Brain pericyte (primary cell): ENCODE measurements around the gene IGSF22.

Experiments used
- DNase-seq: peaks from one replicate; pipeline ENCODE4 v3.0.0-alpha.2; 2012; ENCODE audit warnings: low read depth, low spot score

IGSF22 gene

DNA sequence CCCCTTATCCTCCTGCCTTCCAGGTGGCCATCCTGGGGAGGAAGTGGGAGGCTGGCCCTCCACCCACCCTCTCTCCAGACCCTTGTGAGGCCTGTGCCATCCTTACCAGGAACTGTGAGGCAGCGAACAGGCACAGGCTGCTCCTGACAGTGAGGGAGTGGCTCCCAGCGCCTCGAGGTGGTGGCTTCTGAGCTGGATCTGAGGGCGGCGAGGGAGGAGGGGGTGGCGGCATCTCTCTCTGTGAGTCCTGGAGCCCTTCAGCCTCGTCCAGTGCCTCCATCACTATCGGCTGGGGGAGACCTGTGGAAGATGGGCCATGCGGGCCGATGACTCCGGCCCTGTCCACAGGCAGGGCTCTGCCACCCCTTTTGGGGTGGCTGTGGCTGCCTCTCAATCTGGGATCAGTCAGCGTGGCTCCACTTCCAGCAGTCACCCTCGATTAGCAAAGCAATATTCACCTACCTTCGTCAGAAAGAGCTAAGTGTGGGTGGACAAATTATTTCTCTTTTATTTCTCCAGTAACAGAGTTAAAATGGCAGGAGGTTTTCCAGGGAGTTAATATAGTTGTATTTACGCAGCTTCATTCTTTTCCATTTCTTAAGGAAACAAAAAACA, 18.0 kb upstream of the IGSF22 start:
- no peak for DNase-seq

DNA sequence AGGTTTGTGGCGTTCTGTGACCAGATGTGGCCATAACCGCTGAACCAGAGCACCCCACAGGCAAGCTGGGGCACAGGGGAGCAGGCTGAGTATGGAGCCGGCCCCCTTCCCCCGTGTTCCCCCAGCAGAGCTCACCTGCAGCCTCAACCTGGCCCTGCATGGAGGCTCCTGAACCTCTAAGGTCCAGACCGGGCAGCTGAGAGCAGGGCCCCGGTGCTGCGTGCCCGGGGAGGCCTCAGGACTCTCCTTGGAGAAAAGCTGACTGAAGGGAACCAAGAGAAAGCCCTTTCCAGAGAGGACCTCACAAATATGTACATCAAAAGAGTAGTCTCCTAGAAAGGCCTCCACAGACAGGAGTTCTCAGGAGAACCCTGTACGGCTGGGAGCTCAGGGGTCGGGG, 17.4 kb upstream of the IGSF22 start:
- DNase-seq: no peak

DNA sequence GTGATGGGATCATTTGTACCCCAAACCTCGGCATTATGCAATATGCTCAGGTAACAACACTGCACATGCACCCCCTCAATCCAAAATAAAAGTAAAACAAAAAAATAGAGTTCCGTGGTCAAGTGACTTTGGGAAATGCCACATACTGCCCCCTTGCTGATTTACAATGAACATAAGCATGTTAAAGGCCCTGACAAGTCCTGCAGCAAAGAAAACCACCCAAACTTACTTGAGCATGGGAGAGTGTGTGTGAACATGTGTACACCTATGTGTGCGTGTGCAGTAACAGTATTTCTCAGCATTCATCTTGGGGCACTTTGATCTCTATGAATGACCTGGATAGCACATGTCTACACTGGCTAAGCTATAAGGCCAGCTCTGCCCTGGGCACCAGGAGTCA, 15.8 kb upstream of the IGSF22 start:
- no peak for DNase-seq

DNA sequence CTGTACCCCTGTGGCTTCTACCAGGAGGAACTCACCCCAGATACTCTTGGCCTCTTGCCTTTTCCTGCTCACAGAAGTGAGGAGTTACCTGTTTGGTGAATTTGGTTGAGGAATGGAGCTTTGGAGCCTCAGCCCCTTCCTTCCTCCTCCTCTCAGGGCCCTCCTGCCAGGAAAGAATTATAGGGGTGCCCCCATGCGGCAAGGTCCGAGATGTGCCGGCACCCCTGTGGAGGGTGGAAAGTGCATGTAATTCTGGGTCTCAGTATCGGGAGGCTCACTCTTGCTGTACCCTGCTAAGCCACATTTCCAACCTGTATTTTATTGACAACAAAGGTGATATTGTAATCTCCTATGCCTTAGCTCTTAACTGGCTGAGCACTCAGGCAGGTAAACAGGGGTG, 13.7 kb upstream of the IGSF22 start:
- no peak for DNase-seq

DNA sequence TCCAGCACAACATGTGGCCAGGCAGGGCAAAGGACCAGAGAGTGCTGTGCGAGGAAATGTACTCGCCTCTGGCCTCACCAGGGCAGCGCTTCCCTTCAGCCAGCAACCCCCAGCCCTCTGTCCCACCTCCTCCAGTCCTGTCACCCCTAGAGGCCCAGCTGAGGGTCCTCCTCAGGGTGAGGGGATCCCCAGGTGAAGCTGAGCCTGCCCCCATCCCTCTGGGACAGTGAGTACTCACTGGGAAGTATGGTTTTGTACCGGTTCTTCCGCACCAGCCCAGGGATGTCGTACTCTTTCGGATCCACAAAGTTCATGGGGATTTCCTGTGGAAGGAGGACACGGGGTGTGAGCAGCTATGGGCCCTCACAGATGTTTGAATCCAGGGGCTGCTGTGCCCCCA, 11.7 kb upstream of the IGSF22 start:
- no peak for DNase-seq

DNA sequence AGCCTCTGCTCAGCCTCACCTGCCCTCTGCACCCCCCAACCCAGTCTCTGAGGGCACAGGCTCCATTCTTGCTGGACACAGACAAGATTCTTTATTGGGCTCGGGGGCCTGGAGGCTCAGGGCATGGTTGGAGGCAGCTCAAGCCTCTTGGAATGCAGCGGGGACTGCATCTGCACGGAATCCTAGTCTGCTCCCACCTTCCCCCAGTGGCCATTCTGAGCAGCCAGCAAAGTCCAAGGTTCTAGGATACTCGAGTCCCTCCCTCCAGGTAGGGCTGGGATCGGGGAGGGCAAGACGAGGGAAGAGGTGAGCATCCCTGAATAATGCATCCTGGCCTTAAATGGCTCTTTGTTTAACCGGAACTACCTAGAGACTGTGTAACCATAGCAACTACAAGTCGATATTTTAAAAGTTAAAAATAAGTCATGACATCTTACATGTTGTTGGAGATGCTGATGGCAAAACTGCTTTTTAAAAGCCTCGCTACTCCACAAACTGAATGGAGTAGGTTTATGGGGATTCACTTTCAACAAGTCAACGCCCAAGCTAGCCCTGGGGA, 10.7 kb upstream of the IGSF22 start:
- no peak for DNase-seq

DNA sequence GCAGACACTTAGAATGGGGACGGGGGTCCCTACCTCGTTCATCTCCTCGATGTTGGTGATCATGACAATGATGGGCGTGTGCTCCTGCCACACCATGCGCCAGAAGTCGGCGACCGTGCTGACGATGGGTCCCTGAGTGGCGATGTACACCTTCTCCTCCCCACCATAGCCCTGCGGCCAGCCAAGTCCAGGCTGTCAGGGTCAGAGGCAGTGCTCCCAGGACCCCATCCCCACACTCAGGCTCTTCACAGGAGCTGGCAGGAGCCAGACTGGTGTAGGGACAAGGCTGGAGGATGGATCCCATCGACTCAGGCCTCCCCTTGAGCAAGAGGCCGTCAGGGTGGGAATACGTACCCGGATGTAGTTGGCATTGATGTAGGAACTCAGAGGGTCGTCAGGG, 7.2 kb upstream of the IGSF22 start:
- DNase-seq: no peak

DNA sequence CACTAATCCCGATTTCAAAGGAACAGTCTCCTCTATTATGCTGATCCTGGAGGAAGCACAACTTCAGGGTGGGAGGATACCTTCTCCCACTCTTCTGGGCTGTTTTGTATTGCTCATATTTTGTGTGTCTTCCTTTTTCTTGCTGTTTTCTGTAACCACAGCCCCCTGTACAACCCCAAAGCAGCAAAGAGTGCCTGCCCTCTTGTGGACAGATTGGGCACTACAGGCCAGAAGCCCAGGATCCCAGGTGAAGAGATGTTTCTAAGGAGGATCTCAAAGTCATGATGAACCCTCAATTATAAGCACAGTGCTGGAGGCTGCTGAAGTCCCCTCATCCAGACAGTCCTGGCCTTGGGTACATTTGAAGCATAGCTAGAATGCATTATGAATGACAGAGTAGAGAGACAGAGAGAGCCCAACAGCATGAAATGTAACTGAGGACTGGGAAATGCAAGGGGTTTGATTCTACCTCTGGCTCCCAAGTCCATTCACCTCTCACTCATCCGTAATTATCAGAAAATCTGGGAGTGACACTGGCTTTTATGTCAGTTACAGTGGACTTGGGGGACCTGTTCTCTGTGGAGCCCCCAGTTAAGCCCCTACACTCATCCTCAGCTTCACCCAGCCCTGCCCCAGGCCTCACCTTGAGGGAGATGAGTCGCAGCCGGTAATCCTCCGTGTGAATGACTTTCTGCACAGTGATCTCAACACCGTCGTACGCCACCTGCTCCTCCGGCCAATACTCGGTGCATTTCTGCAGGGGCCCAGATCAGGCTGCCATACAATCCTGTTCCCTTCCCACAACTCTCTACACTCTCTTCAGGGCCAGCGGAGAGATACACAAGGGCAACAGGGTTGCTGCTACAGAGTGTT, 6.2 kb upstream of the IGSF22 start:
- DNase-seq: no peak

DNA sequence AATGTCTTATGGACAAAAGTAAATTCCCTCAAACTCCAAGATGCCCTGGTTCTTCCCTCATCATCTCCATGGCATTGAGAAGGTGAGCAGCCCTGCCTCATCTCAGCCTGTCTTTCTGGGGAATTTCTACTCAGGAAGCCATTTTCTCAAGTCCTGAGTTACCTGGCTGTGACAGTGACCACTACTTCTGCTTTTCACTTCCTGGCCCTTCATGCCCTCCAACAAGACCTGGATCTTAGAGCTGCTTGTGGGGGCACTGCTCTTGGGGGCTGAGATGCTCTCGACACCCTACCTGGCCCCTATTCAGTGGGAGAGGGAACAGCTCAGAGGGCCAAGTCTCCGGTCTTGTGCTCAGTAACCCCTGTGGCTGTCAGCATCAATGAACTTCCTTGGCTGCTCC, 5.5 kb upstream of the IGSF22 start:
- no peak for DNase-seq

DNA sequence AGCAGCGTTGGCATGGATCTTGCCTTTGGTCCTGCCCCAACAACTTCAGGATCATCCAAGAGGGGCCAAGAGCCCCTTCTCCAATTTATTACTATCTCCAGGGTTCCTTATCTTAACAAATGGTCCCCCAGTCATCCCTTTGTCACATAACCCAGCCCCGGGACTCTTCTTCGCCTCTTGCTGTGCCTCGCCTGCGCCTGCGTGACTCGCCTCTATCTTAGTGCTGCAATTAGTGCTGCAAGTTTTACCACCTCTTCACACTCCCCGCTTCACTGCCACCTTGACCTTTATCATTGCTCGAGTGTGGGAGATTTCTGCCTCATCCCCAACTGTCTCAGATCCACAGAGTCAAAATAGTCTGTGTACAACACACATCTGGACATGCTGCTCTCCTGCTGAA, 4.0 kb upstream of the IGSF22 start:
- DNase-seq: no peak

DNA sequence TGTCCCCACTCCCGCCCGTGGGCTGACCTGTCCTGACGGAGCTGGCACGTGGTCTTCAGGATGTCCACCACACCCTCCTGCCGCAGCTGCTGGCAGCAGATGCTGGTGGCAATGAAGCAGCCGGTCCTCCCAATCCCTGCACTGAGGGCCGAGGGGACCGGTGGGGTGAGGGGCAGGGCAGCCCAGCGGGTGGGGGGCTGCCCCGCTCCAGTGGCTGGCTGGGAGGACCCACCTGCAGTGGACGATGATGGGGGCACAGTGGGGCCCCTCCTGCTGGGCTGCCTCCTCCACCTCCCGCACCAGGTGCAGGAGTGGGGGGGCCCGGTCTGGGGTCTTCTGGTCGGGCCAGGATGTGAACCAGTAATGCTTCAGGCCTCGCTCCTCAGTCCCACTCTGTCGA, 3.4 kb upstream of the IGSF22 start:
- no peak for DNase-seq

DNA sequence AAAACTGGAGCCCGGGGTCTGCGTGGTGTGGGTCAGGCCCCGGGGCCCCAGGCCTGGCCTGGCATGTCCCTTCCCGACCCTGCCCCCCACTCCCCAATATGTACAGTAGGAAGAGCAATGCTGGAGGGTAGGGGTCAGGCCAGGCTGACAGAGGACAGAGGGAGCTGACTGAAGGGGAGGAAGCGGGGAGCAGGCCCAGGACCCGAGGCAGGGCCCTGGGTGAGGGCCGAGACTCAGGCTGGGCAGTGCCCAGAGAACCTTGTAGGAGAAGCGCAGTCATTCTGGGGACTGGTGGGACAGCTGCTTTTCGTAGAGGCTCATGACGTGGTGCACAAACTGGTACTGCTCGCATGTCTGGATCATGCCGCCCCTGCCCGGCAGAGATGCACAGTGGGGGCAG, 2.7 kb upstream of the IGSF22 start:
- DNase-seq: no peak

DNA sequence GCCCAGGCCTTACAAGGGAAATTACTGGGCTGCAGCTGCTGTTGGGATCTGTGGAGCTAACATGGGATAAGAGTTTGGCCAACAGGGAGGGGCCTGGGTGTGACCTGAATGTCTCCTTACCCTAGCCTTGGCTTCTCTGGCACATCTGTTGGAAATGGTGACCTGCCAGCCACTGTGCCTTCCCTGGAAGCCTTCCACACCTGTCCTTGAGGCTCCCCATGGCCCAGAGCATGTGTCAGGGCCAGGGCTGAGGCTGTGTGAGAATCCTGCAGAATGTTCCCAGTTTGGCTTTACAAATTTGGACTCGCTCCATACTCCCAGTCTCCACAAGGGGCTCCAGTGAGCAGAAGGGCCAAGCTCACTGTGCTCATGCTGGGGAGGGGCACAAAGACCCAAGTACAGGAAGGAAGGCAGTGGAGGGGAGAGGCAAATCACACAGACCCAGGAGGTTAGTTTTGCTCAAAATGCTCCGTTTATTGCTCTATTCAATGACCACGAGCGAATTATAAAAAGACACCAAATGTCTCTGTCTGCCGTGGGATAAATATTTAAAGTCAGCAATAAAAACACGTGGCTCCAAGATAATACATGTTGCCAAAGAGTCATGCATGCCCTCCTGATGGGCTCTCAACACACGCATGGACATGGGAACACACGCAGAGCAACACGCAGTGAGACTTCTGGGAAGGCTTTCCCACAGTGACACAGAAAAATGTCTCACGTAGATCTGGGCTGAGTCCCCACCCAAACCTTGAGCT, 1.7 kb upstream of the IGSF22 start:
- no peak for DNase-seq

DNA sequence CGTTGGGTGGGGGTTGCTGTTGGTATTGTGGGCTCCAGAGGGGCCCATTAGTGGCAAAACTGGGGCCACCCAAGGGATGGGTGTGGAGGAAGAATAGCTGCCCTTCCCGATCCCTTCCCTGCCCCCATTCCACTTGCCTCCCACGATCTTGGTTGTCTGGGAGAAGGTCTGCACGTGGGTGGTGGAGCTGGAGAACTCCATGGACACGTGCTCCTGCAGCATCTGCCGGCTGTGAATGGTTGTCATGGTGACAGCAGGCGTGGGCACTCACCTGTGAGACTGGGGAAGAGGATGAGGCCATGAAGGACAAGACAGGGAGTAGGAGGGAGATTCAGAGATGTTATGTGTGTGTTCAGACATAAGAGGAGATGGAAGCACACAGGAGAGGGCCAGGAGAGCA, 2.0 kb downstream of the IGSF22 start:
- no peak for DNase-seq

DNA sequence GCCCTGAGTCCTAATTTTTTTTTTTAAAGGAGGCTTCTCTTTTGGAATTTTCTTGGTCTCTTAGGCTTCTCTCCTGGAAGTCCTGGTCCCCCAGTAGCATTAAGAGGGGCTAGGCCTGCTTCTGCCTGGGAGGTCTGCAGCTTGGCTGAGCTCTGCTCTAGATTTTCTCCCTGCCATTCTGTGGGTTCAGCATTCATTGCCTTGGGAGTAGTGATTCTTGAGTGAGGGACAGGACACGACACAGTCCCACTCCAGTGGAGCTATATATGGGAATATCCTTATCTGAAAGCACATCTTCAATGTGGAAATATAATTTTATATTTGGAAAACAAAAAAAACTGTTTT, 3.7 kb downstream of the IGSF22 start:
- DNase-seq: no peak

DNA sequence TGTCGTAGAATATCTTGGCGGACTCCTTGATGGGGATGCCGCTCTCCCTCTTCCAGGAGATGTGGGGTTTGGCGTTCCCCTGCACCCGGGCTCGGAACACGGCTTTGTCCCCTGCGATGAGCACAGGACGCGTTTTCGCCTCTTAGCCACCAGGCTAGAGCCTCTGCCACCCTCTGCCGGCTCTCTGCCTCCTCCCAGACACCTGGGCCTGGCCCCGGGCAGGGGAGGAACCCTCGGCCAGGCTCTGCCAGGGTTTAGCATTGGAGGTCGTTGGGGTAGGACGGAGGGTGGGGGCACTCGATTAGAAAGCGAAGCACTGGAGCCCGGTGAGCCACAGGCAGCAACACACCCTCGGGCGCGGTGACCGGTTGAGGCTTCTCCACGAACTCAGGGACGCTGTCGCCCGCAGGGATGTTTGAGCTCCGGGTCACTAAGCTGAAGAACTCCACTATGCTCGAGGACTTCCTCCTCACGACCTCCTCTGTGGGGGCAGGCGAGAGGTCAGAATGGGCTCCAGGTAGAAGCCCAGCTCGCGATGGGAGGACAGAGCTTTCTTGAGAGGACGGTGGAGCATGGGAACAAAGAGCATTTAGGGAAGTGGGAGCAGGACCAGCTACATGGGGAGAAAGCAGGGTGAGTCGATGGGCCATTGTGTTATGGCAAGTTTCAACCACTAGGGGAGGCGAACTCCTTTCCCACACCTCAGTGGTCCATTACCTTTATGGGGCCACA, 4.3 kb downstream of the IGSF22 start:
- DNase-seq: no peak

DNA sequence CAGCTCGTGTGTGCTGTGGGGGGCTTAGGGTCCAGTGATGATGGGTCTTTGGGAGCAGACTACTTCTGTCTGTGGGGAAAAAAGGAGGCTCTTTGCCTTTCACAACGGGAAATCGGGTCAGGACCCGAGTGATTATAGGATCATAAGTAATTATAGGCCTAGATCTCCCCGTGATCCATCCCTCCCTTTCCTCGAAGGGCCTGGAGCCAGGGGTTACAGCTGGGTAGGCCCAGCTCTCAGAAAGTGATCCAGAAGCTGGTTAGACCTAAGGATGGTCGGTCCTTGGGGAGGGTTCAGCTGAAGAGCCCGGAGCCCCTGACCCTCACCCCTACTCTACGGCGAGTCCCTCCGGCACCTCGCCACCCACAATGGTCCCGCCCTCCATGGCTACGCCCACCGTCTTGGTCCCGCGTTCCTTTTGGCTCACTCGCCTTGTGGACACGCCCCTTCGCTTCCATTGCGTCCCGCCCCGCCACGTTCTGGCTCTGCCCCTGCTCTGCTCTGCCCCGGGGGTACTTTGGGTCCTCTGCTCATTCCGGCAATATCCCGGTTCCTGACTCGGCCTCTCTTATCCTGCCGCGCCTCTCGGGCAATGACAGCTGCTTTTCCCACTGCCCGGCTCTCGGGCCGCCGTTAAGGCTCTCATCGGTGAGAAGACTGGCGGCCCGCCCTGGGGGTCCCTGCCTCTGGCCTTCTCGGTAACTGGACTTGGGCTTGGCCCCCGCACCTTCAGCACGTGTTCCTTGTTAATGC, 5.0 kb downstream of the IGSF22 start:
- DNase-seq: no peak

DNA sequence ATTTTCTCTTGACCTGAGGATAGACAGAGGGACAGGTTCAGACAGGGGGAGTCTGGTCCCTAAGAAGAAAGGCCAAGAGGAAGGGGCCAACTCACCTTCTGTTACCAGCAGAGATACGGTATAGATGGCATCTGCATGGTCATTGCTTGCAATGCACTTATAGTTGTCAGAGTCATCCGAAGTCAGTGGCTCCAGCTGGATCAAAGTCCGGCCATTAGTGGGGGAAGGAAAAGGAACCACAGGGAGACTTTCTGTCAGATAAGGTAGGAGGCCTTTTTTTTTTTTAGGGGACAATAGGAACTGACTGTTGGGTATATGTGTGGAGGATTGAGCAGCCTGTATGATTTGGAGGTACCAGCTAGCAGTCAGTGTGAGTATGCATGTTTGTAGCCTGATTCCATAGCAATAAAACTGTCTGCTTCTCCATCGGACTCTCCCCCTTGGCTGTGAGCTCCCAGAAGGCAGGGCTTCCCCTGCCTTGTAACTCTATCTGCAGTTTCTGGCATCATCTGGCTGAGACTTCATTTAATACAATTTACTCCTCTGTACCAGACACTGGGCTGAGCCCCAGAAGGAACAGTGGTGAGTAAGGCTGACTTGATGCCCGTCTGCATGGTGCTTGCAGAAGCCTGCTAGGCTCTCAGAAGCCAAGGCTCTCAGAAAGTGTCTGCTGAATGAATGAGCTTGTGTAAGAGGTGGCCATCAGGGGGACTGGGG, 5.7 kb downstream of the IGSF22 start:
- DNase-seq: no peak

DNA sequence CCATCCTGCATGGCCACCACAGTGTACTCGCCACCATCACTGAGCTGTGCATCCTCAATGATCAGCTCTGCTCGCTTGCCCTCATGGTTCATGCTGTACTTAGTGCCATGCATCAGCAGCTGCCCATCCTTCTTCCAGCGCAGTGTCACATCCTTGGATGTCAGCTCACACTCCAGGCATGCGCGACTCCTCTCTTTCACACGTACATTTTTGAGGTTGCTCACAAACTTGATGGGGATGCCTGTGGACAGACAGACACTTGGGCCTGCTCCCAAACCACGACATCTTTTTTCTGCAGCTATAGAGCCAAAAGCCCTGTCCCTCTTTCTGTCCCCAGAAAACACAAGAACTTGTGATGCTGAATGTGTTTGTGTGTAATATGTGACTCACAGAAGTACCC, 10.5 kb downstream of the IGSF22 start:
- no peak for DNase-seq

DNA sequence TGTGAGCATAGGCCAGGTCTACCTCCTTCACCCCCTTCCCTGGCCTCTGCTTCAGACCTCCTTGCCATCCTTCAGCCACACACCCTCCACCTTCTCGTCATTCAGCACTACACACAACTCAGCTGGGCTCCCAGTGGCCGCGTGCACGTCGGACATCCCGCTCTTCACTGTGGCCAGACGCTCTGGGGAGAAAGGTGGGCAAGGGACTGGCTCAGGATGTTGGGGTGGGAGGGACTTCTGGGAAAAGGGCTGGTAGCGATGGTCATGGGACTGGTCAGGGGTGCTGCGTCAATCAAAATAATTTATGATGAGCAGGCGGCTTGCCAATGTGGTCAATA, 11.6 kb downstream of the IGSF22 start:
- no peak for DNase-seq
